Right renal pelvis (tissue), 4 donors: ENCODE data around the gene RSPH9. TPM values are rescaled to one million over a fixed set of nuclear protein-coding genes. Genes with fewer than 3 reads are reported as not detected.
A peak's percentile ranks its signal among the peaks of the same experiment; 100 is the strongest.
"Not testable (repeated sequence)": the region's sequence is repeated elsewhere in the genome, so short reads cannot be mapped to it uniquely, and the experiment has no call there.

Experiments
- DNase-seq, 4 donors: peaks; one replicate each; pipeline ENCODE4 v3.0.0-alpha.2; 2013; ENCODE audit warnings: low read depth in 4 of 4, low spot score in 3 of 4, missing footprints in 1 of 4
- polyA plus RNA-seq, 4 donors: library from polyadenylated mRNA; unstranded; fragments of 120-200 nt; gene quantifications; one replicate each; pipeline ENCODE4 v1.2.1, GENCODE V29; 2013; ENCODE audit not compliant: insufficient read length in 4 of 4

Gene RSPH9
- polyA plus RNA-seq, 4 donors: 1.4 to 1.7 (median 1.5) TPM

DNA sequence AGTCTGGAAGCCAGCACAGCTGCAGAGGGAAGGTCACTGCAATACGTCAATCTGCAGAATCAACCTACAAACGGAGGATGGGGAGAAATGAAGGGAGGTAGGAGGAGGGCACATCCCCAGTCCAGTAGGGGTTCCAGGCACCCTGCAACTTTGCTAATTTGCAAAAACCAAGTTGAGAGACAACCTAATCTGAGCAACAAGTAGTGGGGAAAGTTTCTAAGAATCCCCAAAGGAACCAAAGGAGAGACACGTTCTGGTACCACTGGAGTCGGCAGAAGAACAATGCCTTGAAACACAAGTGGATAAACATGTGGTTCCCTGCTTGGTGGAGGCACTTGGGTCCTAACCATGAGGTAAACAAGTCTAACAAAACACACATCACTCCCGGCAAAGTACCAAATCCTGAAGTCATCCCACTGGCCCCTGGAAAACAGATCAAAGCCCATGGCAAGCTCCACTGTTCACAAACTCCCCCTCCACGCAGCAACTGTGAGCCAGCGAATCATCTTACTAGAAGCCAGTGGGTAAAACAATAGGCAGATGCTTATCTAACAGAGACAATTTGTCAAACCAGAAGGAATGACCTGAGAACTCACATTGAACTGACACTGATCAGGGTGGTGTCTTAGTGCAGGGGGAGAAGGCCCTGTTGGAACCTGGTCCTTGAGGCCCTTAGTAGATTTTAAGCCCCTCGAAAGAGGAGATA is 38.0 kb downstream of the RSPH9 start:
- no peak for DNase-seq

GRCh38 chr6:43683708-43684455 is 39.0 kb downstream of the RSPH9 start:
- no peak for DNase-seq

- DNase-seq: no peak
These were observed 42.2 kb downstream of the RSPH9 start for GRCh38 chr6:43687079-43687436.

DNA sequence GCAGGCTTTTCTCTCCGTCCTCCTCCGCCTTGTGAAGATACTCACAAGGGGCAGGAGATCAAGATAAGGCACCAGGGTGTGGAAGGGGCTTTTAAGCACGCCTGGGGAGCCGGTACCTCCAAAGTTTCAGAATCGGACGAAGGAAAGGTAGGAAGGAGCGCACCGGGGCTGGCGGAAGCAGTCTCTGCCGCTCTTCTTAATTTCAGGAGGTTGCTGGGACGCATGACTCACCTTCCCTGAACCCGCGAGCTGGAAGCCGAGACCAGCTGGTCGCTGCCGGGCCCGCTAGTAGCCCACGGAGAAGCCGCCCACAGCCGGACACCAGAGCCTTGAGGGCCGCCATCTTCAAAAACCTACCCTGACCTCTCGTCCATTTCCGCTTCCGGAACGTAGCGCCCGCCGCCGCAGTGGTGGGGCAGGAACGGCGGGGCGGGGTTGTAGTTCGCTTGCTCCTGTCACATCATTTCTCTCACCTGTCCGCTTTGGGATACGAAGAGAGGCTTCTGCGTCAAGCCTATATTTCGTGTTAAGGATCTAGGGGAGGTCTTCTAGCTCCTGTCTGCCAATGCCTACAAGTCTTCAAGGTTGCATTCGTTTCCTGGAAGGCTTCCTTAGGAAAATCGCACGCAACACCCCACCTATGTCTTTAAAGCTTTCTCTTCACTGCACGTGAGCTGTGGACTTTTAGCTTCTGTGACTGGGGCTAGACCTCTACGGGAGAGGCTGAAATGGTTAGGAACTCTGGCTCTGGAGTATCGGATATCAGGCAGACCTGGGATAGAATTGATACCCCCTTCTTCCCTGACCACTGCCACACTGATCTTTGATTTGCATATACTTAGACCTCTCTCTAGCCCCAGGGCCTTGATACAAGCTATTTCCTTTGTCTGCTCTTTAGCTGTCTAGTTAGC is 42.9 kb downstream of the RSPH9 start, which contains the start of gene MRPS18A:
Gene MRPS18A (minus strand): TSS at position 355 of the 911 bp plus-strand sequence. CDS start 12 bp downstream, at position 343.
- DNase-seq: no peak

DNA sequence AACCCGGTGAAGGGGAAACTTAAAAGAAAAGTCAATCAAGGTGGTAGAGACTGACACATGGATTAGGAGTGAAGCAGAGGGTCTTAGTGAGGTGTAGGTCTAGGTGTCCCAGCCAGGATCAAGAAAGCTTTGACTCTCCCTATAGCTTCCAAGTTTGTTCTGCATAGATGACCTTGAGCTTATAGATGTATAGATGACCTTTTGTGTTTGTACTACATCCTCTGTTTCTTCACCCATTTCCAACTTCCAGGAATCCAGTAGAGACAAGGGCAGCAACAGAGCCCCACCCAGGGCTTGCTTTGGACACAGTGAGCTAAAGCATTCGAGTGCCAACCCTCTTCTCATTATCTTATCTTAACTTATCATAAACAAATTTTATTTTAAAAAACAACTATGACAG is 44.6 kb downstream of the RSPH9 start:
- DNase-seq: no peak

GRCh38 chr6:43695215-43695966 is 50.6 kb downstream of the RSPH9 start:
- DNase-seq: no peak

GRCh38 chr6:43695967-43696291 is 51.1 kb downstream of the RSPH9 start:
- DNase-seq: no peak

DNA sequence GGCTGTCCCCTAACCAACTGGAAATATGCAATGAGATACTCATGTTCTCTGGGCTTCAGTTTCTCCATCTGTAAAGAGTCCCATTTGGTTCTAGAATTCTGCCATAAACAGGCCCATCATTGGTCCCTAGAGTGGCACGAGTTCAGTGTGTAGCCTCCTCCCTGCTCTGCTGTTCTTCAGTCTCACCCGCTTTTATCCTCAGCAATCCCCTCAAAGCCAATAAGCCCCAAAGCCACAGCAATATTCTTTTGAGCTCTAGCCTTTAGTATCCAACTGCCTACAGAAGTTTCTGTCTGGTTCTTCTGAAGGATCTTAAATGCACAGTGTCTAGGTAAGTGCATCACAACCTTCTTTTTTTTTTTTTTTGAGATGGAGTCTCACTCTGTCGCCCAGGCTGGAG is 52.6 kb downstream of the RSPH9 start:
- DNase-seq: no peak

DNA sequence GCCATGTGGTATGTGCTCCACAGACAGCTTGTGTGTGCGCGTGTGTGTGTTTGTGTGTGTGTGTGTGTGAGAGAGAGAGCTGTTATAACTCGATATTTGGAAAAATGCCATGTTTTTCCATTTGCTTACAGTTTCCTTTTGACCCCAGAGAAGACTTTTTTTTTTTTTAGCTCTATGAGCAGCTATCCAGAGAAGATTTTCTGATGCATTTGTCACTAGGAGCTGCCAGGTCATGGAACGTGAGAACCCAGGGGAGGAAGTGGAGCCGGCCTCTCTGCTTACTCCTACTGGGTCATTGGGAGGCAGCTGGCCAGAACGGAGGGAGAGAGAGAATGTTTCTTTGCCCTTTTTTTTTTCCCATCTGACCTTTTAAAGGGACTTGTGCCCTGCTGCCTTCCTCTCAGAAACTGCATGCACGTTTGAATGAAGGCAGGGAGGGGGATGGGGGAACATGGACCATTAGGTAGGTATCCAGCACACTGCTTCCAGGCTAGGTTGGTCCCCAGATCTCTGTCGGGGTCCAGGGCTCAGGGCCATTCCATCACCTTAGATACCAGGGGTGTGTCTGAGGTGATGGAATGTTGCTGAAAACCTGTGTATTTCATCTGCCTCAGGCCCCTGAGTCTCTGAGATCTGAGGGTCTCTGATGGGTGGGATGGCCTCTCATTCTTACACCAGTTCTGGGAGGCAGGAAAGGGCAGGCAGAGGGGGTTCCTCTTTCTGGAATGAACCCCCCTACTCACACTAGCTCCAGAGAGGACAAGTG is 53.9 kb downstream of the RSPH9 start:
- DNase-seq: no peak

DNA sequence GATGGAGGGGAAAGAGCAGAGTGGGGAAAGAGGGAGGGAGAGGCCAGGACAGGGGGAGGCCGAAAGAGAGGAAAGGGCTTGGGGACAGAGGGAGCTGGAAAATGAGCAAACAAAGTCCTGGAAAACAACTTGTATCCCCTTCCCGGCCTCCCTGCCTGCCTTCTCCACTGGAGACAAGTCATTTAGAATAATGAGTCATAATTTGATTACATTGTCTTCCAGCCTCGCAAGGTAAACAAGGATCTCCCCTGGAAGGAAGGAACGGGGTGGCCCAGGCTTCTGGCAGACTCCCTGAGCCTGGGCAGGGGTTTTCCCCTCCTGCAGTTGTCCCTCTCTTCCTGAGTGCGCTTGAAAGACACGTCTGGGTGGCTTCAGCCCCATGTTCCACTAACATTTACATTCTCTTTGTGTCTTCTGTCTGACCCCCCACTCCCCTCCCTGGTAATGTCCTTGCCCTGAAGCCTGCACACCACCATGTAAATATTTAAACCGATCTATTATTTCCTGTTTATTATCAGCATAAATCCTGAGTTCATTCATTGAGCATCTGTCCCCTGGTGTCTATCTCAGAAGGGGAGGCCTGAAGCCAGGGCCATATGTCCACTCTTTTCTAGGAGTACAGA is 54.8 kb downstream of the RSPH9 start:
- DNase-seq: no peak

DNA sequence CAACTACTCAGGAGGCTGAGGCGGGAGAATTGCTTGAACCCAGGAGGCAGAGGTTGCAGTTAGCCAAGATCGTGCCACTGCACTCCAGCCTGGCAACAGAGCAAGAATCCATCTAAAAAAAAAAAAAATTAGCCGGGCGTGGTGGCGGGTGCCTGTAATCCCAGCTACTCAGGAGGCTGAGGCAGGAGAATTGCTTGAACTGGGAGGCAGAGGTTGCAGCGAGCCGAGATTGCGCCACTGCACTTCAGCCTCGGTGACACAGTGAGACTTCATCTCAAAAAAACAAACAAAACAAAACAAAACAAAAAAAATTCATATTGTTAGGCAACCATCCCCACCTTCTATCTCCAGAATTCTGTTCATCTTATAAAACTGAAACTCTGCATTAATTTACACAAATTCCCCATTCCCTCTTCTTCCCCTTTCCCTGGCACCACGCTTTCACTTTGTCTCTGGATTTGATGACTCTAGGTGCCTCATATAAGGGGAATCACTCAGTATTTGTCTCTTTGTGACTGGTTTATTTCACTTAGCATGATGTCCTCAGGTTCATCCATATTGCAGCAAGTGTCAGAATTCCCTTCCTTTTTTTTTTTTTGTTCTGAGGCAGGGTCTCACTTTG is 56.2 kb downstream of the RSPH9 start:
- DNase-seq: not testable (repeated sequence)

DNA sequence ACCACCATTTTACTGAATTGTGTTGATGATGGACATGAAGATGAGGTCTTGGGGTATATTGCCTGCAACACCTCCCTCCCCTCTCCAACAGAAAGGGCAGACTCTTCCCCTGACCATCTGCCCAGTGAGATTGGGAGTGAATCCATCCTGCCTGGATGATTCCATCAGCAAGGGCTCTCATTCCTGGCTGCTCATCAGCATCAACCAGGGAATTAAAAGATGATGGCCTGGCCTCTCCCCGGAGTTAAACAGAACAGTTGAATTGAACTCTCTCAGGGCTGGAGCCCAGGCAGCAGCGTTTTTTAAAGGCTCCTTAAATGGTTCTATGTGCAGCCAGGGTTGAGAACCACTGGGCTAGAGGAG is 57.3 kb downstream of the RSPH9 start:
- no peak for DNase-seq

DNA sequence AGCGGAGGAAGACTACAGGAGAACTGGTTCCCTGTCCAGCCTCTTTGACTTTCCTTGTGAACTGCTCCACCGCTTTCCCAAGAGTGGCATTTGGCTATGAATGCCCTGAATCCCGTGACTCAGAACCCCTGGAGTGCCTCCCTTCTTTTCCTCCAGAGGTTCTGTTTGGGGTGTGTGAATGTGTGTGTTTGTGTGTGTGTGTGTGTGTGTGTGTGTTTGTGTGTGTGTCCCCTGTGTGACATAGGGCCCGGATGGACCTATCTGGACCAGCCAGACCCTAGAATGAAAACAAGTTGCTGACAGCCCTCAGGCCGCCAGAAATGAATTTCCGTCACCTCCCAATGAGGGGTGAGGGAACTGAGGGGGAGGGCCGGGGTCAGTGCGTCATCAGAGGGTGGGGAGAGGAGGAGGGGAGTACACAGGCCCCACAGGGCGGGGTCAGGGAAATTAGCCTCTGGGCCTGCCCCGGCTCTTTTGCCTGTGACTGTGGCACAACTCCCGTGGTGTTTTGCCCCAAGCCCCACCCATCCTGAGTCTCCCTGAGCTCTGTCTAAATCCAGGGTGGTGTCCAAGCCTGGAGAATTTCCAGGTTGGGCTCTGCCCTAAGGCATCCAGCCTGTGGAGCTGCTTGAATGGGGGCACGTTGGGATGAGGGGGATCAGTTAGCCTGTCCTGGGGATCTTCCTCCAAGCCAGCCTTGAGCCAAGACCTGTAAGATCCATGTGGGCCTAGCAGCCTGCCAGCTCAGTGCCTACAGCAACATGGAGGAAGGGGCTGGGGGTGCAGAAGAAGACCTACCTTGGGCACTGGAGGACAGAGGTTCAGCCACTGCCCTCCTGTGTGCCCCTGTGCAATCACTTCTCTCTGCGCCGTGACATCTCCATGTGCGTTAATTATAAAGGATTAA is 58.0 kb downstream of the RSPH9 start:
- DNase-seq: peak in 3 of 4 donors; percentile 74 to 89 (median 87)

- no peak for DNase-seq
These were observed 58.9 kb downstream of the RSPH9 start for GRCh38 chr6:43703512-43704429.

DNA sequence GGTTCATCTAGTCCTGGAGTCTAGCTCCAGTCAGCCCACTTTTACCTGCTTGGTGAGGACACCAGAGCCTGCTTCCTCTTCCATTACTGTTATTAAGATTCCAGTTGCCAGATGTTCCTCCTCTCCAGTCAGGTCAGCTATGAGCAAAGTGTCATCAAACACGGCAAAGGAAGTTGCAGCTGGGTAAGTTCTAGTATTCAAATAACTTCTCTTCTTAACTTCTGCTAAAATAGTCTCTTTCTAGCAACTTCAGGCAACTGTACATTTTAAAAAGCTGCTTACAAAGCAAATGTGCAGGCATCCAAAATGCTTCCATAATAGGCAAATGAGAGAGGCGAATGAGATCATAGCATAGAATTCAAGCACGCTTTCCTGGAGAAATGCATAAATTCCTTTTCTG is 61.2 kb downstream of the RSPH9 start:
- peak in 1 of 4 donors; percentile 58 for DNase-seq

DNA sequence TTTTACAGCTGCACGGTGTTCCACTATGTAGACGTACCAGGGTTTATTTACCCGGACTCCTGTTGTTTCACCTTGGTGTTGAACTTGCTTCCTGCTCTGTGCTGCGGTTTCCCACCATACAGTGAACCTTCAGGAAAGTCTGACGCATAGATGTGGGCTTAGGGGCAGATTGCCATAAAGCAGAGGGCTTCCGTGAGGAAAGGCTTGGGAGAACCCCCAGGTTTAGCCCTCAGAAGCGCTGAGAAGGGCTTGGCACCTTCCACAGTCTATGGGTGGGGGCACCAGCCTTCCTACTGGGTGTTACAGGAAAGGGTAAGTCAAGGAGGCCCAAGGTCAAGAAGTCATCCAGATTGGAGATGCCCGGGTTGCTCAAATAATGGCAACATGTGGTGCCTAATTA is 62.0 kb downstream of the RSPH9 start:
- no peak for DNase-seq

DNA sequence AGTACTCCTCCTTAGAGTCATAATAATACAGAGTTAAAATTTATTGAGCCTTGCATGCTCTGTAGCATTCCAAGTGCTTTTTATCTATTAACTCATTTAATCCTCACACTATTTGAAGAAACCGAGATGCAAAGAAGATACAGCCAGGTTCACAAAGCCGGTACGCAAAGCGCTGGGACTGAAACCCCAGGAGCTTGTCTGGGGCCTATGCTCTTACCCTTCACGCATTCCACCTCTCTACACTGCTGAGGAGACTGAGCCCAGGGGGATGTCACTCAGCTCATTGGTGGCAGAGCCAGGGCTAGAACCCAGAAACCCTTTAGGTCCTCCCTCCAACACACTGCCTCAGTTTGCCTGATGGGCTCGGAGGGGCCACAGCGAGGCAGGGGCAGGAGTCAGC is 62.4 kb downstream of the RSPH9 start:
- no peak for DNase-seq
